ENCODE results near the gene STMP1. TPM values are rescaled to one million over a fixed set of nuclear protein-coding genes. Genes with fewer than 3 reads are reported as not detected.

Gene STMP1
- 6.2 and 17.4 TPM in 2 replicates for total RNA-seq

GRCh38 chr7:135662373-135663114, at the start of gene STMP1:
STMP1 (plus strand) TSS chr7:135662514.

Other genes starting within 250 kb of the STMP1 start
- gene CNOT4, start 152.4 kb upstream of the STMP1 start, total RNA-seq, result 8.2 and 15.9 TPM in 2 replicates
- 60.8 and 66.3 TPM in 2 replicates for gene NUP205, start 104.6 kb upstream of the STMP1 start, total RNA-seq
- 0.07 TPM in 1 of 2 replicates, not detected in the other for gene SLC13A4, start 65.7 kb downstream of the STMP1 start, total RNA-seq
- 0.14 and 0.34 TPM in 2 replicates for gene FAM180A, start 86.3 kb downstream of the STMP1 start, total RNA-seq